Esophagus muscularis mucosa (tissue), 4 donors: ENCODE results near the gene C9orf72.

Source experiments
- EP300 ChIP-seq: sonication (generic); formaldehyde crosslinking; IDR thresholded peaks from one replicate; pipeline ENCODE4 v1.6.1; 2017; ENCODE audit warnings: antibody characterized with exemption
- POLR2A ChIP-seq: fragments of 450-650 bp; IDR thresholded peaks from one replicate; pipeline ENCODE4 v1.6.1; 2017; ENCODE audit warnings: antibody characterized with exemption, moderate library complexity, mild to moderate bottlenecking, low read depth
- POLR2AphosphoS5 ChIP-seq, 2 donors: sonication (generic); formaldehyde crosslinking; IDR thresholded peaks; one replicate each; pipeline ENCODE4 v1.6.1; 2017; ENCODE audit warnings: antibody characterized with exemption in 2 of 2
- TF ChIP-seq, protein P1 (sequence below), 3 experiments: fragments of 200-600 bp in 2 of 3; fragments of 450-650 bp in 1 of 3; sonication (generic) in 2 of 3; IDR thresholded peaks; one replicate each; pipeline ENCODE4 v1.5.1; 2017 to 2019; ENCODE audit warnings: antibody characterized with exemption in 3 of 3, mild to moderate bottlenecking in 2 of 3, moderate library complexity in 1 of 3

DNA sequence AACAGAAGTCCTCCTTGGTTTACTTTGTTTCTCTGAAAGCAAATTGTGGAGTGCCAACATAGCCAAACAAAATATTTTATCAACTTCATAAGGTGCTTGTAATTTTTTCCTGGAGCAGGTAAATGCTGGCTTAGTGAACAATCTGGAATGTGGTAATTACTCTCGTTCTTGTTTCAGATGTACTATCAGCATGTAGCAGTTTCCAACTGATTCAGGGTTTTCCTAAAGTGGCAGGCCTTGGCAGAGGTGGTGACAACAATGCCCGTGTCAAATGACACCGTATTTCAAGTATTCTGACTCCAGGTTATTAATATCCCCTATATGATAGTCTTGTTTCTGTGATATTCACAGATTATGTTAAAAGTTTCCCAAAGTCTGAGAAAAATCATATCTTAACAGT is 1.2 kb downstream of the C9orf72 start:
- TF ChIP-seq, protein P1, sequence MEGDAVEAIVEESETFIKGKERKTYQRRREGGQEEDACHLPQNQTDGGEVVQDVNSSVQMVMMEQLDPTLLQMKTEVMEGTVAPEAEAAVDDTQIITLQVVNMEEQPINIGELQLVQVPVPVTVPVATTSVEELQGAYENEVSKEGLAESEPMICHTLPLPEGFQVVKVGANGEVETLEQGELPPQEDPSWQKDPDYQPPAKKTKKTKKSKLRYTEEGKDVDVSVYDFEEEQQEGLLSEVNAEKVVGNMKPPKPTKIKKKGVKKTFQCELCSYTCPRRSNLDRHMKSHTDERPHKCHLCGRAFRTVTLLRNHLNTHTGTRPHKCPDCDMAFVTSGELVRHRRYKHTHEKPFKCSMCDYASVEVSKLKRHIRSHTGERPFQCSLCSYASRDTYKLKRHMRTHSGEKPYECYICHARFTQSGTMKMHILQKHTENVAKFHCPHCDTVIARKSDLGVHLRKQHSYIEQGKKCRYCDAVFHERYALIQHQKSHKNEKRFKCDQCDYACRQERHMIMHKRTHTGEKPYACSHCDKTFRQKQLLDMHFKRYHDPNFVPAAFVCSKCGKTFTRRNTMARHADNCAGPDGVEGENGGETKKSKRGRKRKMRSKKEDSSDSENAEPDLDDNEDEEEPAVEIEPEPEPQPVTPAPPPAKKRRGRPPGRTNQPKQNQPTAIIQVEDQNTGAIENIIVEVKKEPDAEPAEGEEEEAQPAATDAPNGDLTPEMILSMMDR (IDR thresholded peaks at IDR 0.05): no peak
- TF ChIP-seq EP300 (no peak), POLR2AphosphoS5 (IDR thresholded peaks at IDR 0.05) (no peak), POLR2A (no peak)
